Gastrocnemius medialis (tissue), 4 donors: ENCODE results near the gene CAMTA1. TPM values are rescaled to one million over a fixed set of nuclear protein-coding genes. Genes with fewer than 3 reads are reported as not detected.

Experiments used
- ATAC-seq, 2 donors: fragments of 150-250 bp; one replicate each; pipeline ENCODE4 v1.9.1; 2016
- DNase-seq, 2 donors: peaks; one replicate each; pipeline ENCODE4 v3.0.0-alpha.2; 2019
- H3K27ac ChIP-seq, 4 donors: fragments of 200-600 bp; sonication (generic); 1 replicate in 1 of 4; 2 replicates in 3 of 4; pipeline ENCODE4 v1.5.1; 2016 to 2018; ENCODE audit warnings: mild to moderate bottlenecking in 2 of 4, moderate library complexity in 1 of 4
- H3K27me3 ChIP-seq, 3 donors: fragments of 200-600 bp; sonication (generic) in 2 of 3; 1 replicate in 1 of 3; 2 replicates in 2 of 3; pipeline versions ENCODE4 v1.5.1 to v1.6.0; 2016 to 2019; ENCODE audit warnings: mild to moderate bottlenecking in 1 of 3, moderate library complexity in 1 of 3
- H3K36me3 ChIP-seq, 2 donors: fragments of 200-600 bp; sonication (generic) in 1 of 2; one replicate each; pipeline ENCODE4 v1.5.1; 2017 to 2018
- H3K4me1 ChIP-seq, 2 donors: fragments of 200-600 bp; sonication (generic) in 1 of 2; one replicate each; pipeline ENCODE4 v1.5.1; 2016 to 2017; ENCODE audit warnings: mild to moderate bottlenecking in 2 of 2
- H3K4me3 ChIP-seq, 4 donors: fragments of 200-600 bp; sonication (generic) in 3 of 4; 1 replicate in 1 of 4; 2 replicates in 3 of 4; pipeline ENCODE4 v1.5.1; 2016 to 2019; ENCODE audit warnings: mild to moderate bottlenecking in 2 of 4
- H3K9me3 ChIP-seq, 3 donors: fragments of 200-600 bp; sonication (generic) in 2 of 3; 1 replicate in 1 of 3; 2 replicates in 2 of 3; pipeline ENCODE4 v1.5.1; 2016 to 2019
- POLR2A ChIP-seq, 2 donors: fragments of 450-650 bp; IDR thresholded peaks; one replicate each; pipeline ENCODE4 v1.6.1; 2017; ENCODE audit warnings: antibody characterized with exemption in 2 of 2, mild to moderate bottlenecking in 2 of 2, moderate library complexity in 2 of 2
- in situ Hi-C, 4 donors: fragments of 200-750 bp; cut with MboI; loops; one replicate each; pipeline versions ENCODE4 v1.15.0 to v1.8.0; 2017; ENCODE audit warnings: low sequenced_read_pairs in 4 of 4
- intact Hi-C: fragments of 100-400 bp; cut with DNase I; formaldehyde crosslinking; loops from one replicate; pipeline ENCODE4 v1.15.1; 2023; ENCODE audit warnings: low total_unique reads
- total RNA-seq, 4 donors: library from RNA; depleted of rRNA; stranded (reverse); fragments of >200 nt; gene quantifications; one replicate each; pipeline versions ENCODE4 v1.1.0 to v1.2.3, GENCODE V29; 2016
- TF ChIP-seq, protein P1 (sequence below), 5 experiments: fragments of 450-650 bp in 3 of 5; fragments of 200-600 bp in 2 of 5; sonication (generic) in 2 of 5; IDR thresholded peaks in 4 of 5; conservative IDR thresholded peaks in 1 of 5; 1 replicate in 4 of 5; 2 replicates in 1 of 5; pipeline ENCODE4 v1.5.1; 2016 to 2019; ENCODE audit warnings: antibody characterized with exemption in 5 of 5, mild to moderate bottlenecking in 3 of 5, moderate library complexity in 3 of 5

The CAMTA1 gene
- total RNA-seq, 4 donors from 2014 or later: 60.5 to 113 (median 70.4) TPM

DNA sequence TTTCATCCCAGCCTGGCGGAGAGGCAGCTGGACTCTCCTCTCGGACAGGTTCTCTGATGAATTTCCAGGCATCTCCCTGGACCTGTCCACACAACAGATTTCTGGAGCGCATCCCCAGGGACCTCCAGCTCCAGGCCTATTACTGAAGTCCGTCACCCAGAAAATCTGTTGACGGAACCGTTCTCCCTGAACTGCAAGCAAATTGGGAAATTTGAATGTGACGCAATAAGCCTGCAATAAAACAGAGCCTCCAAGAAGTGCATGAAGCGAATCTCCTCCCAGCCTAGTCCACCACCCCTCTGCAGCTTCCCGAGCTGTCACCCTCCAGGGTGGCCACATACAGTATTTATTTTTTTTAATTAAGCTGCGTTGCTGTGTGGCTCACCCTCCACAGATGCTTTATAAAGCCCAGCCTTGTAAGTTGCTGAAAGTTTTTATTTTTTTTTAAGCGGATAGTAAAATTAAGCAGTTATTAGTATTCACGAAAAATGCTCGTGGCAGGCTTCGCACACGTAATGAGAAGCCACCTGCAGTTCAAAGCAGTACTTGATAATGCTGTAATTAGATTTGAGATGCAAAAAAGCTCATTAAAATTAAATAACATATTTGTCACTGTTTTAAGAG lies 173.3 kb downstream of the CAMTA1 start:
- TF ChIP-seq, protein P1, sequence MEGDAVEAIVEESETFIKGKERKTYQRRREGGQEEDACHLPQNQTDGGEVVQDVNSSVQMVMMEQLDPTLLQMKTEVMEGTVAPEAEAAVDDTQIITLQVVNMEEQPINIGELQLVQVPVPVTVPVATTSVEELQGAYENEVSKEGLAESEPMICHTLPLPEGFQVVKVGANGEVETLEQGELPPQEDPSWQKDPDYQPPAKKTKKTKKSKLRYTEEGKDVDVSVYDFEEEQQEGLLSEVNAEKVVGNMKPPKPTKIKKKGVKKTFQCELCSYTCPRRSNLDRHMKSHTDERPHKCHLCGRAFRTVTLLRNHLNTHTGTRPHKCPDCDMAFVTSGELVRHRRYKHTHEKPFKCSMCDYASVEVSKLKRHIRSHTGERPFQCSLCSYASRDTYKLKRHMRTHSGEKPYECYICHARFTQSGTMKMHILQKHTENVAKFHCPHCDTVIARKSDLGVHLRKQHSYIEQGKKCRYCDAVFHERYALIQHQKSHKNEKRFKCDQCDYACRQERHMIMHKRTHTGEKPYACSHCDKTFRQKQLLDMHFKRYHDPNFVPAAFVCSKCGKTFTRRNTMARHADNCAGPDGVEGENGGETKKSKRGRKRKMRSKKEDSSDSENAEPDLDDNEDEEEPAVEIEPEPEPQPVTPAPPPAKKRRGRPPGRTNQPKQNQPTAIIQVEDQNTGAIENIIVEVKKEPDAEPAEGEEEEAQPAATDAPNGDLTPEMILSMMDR (IDR thresholded peaks at IDR 0.05 in 4 of 5, conservative IDR thresholded peaks at IDR 0.05 in 1 of 5): no peak
- TF ChIP-seq POLR2A (IDR thresholded peaks at IDR 0.05): no peak
- no peaks in the 10 kb centered on the region for H3K9me3 ChIP-seq
- DNase-seq (no peak), ATAC-seq (no peak)
- no peaks in the 10 kb centered on the region for H3K27me3 ChIP-seq
- H3K27ac ChIP-seq: no peak overlapping the region
- in situ Hi-C loops: no loop called here
- intact Hi-C loops: no loop called here
- no peak overlapping the region for H3K4me3 ChIP-seq
- H3K36me3 ChIP-seq: no peaks in the 10 kb centered on the region
- peaks cover 21 to 25% of the 10 kb centered on the region in 2 donors for H3K4me1 ChIP-seq

GRCh38 chr1:6959491-6959890 lies 174.2 kb downstream of the CAMTA1 start:
- DNase-seq: no peak
- no peaks in the 10 kb centered on the region for H3K9me3 ChIP-seq
- peak overlapping the region; percentile 66 to 86 (median 71) for H3K27ac ChIP-seq
- no peak overlapping the region for H3K4me3 ChIP-seq
- H3K36me3 ChIP-seq: no peaks in the 10 kb centered on the region
- no peak for ATAC-seq
- intact Hi-C loops (no loop called here), in situ Hi-C loops (no loop called here)
- peaks cover 21 to 25% of the 10 kb centered on the region in 2 donors for H3K4me1 ChIP-seq
- H3K27me3 ChIP-seq: no peaks in the 10 kb centered on the region
- TF ChIP-seq, protein P1 (IDR thresholded peaks at IDR 0.05 in 4 of 5, conservative IDR thresholded peaks at IDR 0.05 in 1 of 5): no peak
- TF ChIP-seq POLR2A (IDR thresholded peaks at IDR 0.05): no peak

- Histone ChIP-seq H3K4me3 (no peak overlapping the region), H3K36me3 (no peaks in the 10 kb centered on the region), H3K9me3 (no peaks in the 10 kb centered on the region), H3K27me3 (no peaks in the 10 kb centered on the region), H3K4me1 (peaks cover 25 to 29% of the 10 kb centered on the region in 2 donors), H3K27ac (peak overlapping the region; percentile 66 to 86 (median 71))
- TF ChIP-seq, protein P1 (IDR thresholded peaks at IDR 0.05 in 4 of 5, conservative IDR thresholded peaks at IDR 0.05 in 1 of 5): no peak
- no peak for TF ChIP-seq POLR2A (IDR thresholded peaks at IDR 0.05)
- DNase-seq (peak; percentile 69 to 73), ATAC-seq (peak; percentile 80 to 84)
- in situ Hi-C loops: no loop called here
- intact Hi-C loops: no loop called here
Observed at GRCh38 chr1:6960291-6960811, 175.1 kb downstream of the CAMTA1 start.

DNA sequence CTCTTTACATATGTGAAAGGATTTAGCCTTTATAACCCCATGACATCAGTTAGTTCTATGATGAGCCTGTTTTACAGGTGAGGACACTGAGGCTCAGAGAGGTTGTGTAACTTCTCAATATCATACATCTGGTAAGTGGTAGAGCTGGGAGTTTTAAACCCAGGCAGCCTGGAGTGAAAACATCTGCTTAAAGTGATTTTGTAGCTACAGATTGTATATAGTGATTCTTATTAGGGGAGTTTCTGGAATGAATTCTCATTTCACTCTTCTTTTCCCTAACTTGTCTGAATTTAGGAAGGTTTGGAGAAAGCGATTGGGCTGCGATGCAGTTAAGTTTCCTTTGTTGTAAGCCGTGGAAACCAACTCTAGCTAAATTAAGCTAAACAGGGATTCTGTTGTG lies 175.6 kb downstream of the CAMTA1 start:
- Histone ChIP-seq H3K4me3 (no peak overlapping the region), H3K36me3 (no peaks in the 10 kb centered on the region), H3K27ac (peak overlapping the region; percentile 66 to 86 (median 71)), H3K4me1 (peaks cover 25 to 33% of the 10 kb centered on the region in 2 donors), H3K27me3 (no peaks in the 10 kb centered on the region), H3K9me3 (no peaks in the 10 kb centered on the region)
- intact Hi-C loops: no loop called here
- no peak for DNase-seq
- in situ Hi-C loops: no loop called here
- TF ChIP-seq POLR2A (IDR thresholded peaks at IDR 0.05): no peak
- TF ChIP-seq, protein P1 (IDR thresholded peaks at IDR 0.05 in 4 of 5, conservative IDR thresholded peaks at IDR 0.05 in 1 of 5): no peak
- ATAC-seq: no peak
